ENCODE measurements around the gene INHA. TPM values are rescaled to one million over a fixed set of nuclear protein-coding genes. Genes with fewer than 3 reads are reported as not detected.

Gene INHA
- total RNA-seq, result not detected in 2 replicates

- intact Hi-C loops (cut with micrococcal nuclease), result no loop called here
These were observed at the start of gene INHA for GRCh38 chr2:219572237-219573001. Gene INHA (plus strand): TSS chr2:219572310. CDS start chr2:219572375, 65 bp downstream.

DNA sequence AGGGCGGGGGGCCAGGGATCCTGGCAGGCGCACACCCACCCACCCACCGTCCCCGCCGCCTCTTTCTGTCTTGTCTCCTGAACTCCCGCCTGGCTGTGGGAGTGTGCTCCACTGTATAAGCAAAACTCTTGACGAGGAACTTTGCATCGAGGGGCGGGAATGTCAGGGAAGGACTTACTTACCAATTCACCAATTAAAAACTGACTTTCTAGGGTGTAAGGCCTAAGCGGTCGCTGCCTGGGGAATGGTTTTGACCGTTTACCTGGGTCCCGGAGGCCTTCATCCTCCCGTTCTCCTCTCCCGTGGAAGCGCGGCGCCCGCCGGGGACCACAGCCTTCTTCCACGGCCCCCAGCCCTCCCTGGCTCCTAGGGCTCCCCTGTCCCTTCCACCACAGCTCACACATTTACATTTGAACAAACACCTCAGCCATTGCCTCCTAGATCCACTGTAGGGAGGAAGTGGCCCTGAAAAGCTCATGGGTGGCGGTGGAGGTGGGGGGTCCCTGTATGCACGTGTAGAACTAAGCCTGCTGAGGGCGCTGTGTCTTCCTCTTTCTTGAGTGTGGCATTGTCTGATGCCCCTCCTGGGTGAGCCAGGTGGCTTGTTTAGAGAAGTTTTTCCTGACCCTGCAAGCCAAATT lies 49.0 kb upstream of the INHA start:
- intact Hi-C loops (cut with micrococcal nuclease), result no loop called here

GRCh38 chr2:219524817-219525216 lies 47.3 kb upstream of the INHA start:
- intact Hi-C loops (cut with micrococcal nuclease), result no loop called here

- intact Hi-C loops (cut with micrococcal nuclease), result no loop called here
These were observed 46.4 kb upstream of the INHA start for GRCh38 chr2:219525533-219526232.

DNA sequence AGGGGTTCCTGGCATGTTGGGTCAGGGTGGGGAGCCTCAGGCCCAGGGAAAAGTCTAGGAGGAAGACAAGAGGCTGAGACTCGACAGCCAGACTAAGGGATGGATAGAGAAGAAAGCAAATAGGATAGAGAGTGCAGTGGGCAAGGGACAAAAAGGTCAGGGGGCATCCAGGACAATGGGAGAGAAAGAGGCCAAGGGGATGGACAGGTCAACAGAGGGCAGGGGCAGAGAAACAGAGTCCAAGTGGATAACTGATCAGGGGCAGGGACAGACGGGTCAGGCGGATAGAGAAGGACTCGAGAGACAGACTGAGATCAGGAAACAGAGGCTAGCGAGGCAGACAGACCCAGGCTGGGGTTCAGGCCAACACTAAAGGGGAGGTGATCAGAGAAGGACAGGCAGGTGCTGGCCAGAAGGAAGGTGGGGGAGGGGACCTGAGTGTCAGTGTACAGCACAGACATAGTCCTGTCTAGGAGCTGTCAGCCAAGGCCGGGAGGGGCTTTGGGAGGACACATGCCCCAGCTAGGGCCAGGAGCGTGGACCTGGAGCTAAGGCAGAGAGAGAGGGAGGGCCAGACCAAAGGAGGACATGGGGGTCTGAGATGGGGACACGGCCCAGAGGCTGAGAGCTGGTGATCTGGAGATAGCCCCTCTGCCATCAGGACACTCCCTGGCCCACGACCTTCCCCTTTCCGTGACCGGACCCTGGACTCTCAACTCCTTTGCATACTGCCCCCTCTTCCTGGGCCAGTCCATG lies 45.6 kb upstream of the INHA start:
- intact Hi-C loops (cut with micrococcal nuclease), result no loop called here

- intact Hi-C loops (cut with micrococcal nuclease), result no loop called here
These were observed 45.1 kb upstream of the INHA start for GRCh38 chr2:219527076-219527394.

- intact Hi-C loops (cut with micrococcal nuclease), result no loop called here
These were observed 44.6 kb upstream of the INHA start for GRCh38 chr2:219527472-219527871.

GRCh38 chr2:219530048-219530963 lies 41.8 kb upstream of the INHA start:
- intact Hi-C loops (cut with micrococcal nuclease), result loop anchor here (1.0 kb wide), 6 partner anchors 11 to 127 kb away; no protein-coding TSS in a partner anchor

GRCh38 chr2:219531639-219532377 lies 40.3 kb upstream of the INHA start:
- intact Hi-C loops (cut with micrococcal nuclease), result no loop called here

DNA sequence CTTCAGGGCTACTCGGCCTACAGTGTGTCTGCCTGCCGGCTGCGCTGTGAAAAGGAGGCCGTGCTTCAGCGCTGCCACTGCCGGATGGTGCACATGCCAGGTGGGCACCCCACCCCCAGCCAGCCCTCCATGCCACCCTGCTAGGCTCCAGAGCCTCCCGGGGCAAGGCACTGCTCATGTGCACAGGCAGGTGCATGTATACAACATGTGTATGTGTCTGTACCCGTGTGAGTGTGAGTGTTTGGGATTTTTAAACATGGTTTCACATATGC lies 39.8 kb upstream of the INHA start:
- intact Hi-C loops (cut with micrococcal nuclease), result no loop called here

- intact Hi-C loops (cut with micrococcal nuclease), result no loop called here
These were observed 38.0 kb upstream of the INHA start for GRCh38 chr2:219533930-219534661.

- intact Hi-C loops (cut with micrococcal nuclease), result no loop called here
These were observed 35.7 kb upstream of the INHA start for GRCh38 chr2:219536425-219536824.

DNA sequence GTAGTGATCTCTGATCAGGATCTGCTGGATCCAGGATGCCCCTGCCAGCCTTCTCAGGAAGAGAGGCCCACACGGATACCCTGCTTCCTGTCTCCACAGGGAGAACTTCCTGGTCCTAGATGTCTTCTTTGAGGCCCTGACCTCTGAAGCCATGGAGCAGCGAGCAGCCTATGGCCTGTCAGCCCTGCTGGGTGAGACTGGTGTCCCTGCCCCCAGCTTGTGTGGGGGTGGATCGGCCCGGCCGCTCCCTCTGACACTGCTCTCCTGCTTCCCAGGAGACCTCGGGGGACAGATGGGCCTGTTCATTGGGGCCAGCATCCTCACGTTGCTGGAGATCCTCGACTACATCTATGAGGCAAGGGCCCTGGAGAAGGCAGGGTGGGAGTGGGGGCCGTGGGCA lies 35.1 kb upstream of the INHA start:
- intact Hi-C loops (cut with micrococcal nuclease), result no loop called here

DNA sequence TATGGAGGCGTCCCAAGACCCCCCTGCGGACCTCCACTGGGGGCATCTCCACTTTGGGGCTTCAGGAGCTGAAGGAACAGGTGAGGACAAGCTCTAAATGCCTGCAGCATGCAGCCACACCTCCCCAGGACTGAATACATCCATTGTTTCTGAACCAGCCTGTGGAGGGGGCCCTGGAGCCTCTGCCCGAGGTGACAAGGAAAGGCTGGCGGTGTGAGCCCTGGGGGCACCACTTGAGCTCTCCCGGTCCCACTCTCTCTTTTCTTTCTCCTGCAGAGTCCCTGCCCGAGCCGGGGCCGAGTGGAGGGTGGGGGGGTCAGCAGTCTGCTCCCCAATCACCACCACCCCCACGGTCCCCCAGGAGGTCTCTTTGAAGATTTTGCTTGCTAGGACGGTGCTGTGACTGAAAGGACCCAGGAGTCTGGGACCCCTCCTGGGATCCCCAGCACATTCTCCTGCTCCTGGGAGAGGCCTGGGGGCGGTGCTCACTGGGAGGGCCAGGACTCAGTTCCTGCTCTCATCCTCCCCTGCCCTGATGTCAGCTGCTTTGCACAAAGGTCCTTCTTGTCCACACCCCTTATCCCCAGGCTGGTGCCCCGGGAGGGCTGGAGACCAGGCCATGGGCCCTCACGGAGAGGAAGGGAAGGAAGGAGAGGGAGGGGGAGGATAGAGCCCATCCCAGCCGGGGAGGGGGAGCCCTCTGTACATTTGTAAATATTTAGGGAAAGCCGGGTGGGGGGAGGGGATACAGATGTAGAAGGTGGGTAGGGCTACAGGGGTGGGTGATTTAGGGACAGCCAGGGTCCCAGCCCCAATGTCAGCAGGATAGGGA lies 34.2 kb upstream of the INHA start:
- intact Hi-C loops (cut with micrococcal nuclease), result no loop called here

DNA sequence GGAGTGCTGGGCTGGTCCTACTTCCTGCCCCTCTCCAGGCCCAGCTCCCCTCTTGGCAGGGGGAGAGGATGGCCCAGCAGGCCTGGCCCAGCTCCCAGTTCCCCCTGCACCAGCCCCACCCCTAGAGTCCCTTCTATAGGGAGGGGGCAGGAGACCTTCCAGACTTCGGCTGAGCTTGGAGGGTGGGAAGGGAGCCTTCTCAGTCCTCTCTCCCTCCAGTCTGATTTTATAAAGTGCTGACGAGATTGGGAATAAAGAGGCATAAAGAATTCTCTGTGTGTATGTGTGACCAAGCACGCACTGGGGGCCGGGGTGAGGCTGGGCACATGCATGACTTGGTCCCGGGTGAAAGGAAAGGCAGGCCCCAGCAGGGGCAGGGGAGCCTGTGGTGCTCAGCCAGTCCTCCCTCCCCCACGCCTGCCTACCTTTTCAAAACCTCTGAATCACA lies 33.6 kb upstream of the INHA start:
- intact Hi-C loops (cut with micrococcal nuclease), result no loop called here

DNA sequence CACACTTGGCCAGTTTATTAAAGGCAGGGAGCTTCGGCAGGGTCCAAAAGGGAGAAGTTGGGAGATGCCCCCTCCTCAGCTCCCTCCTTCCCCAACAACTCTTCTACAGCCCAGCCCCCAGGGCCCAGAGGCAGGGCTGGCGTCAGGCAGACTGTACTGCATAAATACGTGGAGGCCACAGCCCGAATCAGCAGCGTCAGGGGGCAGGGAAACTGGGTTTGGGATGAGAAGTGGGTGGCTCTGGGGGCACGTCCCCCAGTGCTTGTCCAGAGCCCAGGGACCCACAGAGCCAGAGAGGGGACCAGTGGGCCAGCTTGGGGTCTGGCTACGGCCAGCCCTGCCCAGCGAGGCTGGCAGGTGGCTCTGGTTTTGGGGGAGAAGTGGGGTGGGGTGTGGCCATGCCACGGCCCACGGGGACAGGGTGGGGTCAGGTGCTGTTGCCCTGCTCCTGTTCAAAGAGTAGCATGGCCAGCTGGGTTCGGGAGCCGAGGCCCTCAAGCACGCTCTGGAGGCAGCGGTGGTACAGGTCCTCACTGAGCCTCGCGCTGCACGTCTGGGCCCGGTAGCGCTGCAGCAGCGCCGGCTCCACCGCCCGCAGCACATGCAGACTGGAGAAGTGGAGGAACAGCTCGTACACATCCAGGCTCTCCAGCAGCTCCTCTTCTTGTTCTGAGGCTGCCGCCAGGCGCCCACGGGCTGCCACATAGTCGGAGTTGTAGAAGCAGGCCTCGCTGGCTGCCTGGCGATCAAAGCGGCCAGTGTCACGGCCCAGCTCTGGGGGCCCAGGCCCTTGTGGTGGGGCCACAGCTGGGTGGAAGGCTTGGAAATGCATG lies 32.9 kb upstream of the INHA start:
- intact Hi-C loops (cut with micrococcal nuclease), result no loop called here

GRCh38 chr2:219539926-219540678 lies 32.0 kb upstream of the INHA start:
- intact Hi-C loops (cut with micrococcal nuclease), result loop anchor here (5.0 kb wide), 8 partner anchors 243 to 1977 kb away; partner anchors contain the start of genes AAMP, ANKZF1, ATG9A and CTDSP1
